ENCODE results near the gene CASZ1.

Gene CASZ1

DNA sequence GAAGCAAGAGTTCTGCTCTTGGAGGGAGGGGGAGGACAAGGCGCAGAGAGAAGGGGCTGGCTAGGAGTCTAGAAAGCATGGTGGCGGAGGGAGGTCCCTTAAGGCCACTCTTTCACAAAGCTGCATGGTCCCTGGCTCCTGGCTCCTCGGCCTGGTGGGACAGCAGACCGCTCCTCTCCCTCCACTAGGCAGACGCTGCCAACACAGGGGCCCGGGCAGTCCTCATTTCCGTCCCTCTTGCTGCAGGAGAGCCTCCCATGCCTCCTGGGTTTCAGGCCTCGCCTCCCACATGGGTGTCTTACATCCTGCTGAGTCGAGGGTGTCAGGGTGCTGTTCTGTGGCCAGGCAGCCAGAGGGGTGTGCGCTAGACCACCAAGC lies 108.0 kb downstream of the CASZ1 start:
- ATAC-seq (replicated peaks) = no peak
- no peak overlapping the region for H3K27ac Mint-ChIP-seq
- no peak for DNase-seq
- peaks cover 11 to 24% of the 10 kb centered on the region in 2 donors for H3K36me3 Mint-ChIP-seq
- no peak overlapping the region for H3K4me3 Mint-ChIP-seq
- peaks cover 44 to 74% of the 10 kb centered on the region in 2 donors for H3K4me1 Mint-ChIP-seq
- H3K9me3 Mint-ChIP-seq = no peaks in the 10 kb centered on the region
- H3K27me3 Mint-ChIP-seq = no peaks in the 10 kb centered on the region

DNA sequence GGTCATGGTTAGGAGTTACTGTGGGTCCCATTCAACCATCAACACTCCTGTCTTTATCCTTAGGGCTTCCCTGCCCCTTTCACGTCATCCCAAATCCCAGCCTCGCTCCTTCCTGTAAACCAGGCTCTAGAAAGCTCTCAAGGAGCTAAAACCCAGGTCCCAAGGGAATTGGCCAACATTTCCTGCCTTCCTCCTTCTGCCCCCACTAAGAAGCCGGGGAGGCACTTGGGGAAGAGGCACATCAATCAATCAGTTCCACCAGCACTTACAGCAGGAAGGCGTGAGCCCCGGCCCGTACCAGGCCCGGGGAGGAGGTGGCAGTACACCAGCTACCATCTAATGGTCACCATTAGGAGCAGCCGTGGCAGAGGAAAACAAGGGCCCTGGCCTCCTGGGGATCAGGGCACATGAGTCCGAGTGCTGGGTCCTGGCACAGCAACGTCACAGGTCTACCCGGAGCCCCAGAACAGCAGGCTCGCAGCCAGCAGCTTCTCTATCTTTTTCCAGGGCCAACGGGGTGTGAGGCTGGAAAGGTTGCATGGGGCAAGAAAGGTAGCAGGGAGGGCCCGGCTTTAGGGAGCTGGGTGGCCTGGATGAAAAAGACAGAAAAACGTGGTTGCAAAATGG lies 108.6 kb downstream of the CASZ1 start:
- H3K27ac Mint-ChIP-seq = no peak overlapping the region
- H3K4me1 Mint-ChIP-seq = peaks cover 41 to 70% of the 10 kb centered on the region in 2 donors
- peaks cover 6 to 22% of the 10 kb centered on the region in 2 donors for H3K36me3 Mint-ChIP-seq
- no peaks in the 10 kb centered on the region for H3K9me3 Mint-ChIP-seq
- ATAC-seq (replicated peaks) = no peak
- H3K4me3 Mint-ChIP-seq = no peak overlapping the region
- H3K27me3 Mint-ChIP-seq = no peaks in the 10 kb centered on the region
- DNase-seq = no peak

DNA sequence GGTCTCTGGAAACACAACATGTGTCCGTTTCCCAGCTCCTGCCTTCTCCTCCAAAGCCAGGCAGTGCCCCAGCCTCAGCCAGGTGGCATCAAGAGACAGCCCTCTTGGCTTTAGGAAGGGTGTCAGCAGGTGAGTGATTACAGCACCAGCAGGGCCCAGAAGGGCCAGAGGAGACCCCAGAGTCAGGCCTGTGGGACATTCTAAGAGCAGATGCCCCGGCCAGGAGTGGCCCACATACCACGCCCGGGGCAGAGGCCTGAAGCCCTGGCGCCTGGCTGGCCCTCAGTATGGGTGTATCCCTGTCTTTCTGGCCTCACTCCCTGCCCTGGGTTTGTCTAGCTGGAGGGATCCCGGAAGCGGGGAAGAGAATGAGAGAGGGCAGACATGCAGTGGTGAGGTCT lies 109.2 kb downstream of the CASZ1 start:
- H3K9me3 Mint-ChIP-seq = no peaks in the 10 kb centered on the region

DNA sequence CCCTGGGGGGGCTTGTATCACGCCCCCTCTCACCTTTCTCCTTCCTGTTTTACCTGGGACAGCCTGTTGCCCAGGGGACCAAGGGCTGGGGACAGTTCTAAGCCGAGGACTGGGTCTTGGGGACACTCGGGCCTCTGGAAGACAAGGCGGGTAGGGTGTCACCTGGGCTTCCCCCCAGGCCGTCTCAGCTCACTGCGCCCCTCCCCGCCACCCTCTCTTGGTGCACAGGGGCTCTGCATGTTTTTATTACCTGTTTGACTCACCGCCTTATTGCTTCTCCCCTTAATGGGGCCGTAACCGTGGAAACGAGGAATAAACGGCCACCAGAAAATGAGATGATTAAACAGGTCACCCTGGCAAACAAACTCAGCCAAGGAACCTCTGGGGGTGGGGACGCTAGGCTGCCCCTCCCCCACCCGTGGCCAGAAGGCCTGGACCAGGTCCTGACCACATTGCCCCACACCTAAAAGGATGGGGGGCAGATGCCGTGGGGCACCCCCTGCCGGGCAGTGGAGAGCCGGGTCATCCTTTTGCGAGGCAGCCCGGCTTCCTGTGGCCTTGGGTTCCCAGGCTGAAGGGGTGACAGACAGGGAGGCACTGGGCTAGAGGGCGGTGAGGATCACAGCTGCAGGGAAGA lies 109.9 kb downstream of the CASZ1 start:
- ATAC-seq (replicated peaks) (no peak), DNase-seq (no peak)
- Mint-ChIP-seq H3K4me3 (no peak overlapping the region), H3K9me3 (no peaks in the 10 kb centered on the region), H3K27ac (no peak overlapping the region), H3K27me3 (no peaks in the 10 kb centered on the region), H3K36me3 (peaks cover 5 to 19% of the 10 kb centered on the region in 2 donors), H3K4me1 (peaks cover 42 to 69% of the 10 kb centered on the region in 2 donors)

More for the DNA sequence above, 109.2 kb downstream of the CASZ1 start:
- H3K27ac Mint-ChIP-seq = peak overlapping the region; percentile 47
- ATAC-seq (replicated peaks) = no peak
- H3K27me3 Mint-ChIP-seq = no peaks in the 10 kb centered on the region
- DNase-seq = no peak
- H3K4me3 Mint-ChIP-seq = no peak overlapping the region
- H3K4me1 Mint-ChIP-seq = peaks cover 40 to 70% of the 10 kb centered on the region in 2 donors
- peaks cover 5 to 19% of the 10 kb centered on the region in 2 donors for H3K36me3 Mint-ChIP-seq

DNA sequence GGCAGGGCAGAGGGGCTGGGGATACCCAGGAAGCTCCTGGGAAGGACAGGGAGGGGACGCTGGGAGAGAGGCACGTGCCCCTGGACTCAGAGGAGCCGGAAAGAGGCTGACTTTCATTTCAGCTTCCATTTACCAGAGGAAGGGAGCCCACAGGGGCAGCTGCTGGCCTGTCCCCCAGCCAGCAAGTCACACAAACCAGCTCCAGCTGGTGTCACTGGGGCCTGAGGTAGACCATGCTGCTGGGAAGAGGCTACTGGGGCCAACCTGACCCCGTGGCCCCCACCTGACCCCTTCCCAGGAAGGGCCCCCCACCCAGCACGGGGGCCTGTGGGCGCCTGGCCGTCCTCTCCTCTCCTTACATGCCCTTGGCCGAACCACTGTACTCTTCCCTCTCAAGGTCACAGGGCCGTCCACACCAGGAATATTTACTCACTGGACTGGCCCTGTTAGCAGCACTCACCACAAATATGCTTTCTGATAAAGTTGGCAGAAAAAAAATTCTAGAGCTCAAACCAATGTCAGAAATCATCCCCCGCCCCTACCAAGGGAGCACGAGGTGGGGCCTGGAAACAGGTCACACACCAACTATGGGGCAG lies 110.5 kb downstream of the CASZ1 start:
- Mint-ChIP-seq H3K27me3 (no peaks in the 10 kb centered on the region), H3K27ac (no peak overlapping the region), H3K36me3 (peaks cover 9 to 14% of the 10 kb centered on the region in 2 donors), H3K4me1 (peaks cover 43 to 69% of the 10 kb centered on the region in 2 donors), H3K9me3 (no peaks in the 10 kb centered on the region), H3K4me3 (no peak overlapping the region)
- no peak for ATAC-seq (replicated peaks)
- no peak for DNase-seq

DNA sequence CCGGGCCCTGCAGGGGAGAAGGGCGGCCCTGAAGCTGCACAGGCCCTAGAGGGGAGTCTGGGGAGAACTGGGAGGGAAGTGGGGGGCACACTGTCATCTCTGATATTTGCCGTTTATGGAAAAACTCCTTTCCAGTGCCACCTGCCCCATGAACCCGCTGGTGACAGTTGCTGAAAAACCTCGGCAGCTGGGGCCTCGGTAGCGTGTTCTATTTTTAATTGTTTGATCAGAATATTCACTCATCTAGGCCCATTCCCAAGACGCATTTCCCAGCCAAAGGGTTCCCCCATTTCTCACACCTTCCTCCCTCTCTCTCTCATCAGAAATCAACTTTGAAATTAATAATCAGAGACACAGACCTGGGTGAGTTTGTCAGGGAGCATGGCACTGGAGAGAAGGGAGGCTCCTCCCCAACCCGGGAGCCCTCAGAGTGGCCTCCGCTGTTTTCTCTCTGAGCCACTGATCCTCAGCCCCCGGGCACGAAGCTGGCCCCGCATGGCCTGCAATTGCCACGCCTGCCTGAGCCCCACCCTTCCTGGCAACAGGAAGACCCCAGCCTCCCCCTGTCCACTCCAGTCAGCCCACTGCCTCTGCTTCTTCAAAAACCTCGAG lies 111.1 kb downstream of the CASZ1 start:
- Mint-ChIP-seq H3K27me3 (no peaks in the 10 kb centered on the region), H3K36me3 (peaks cover 9 to 14% of the 10 kb centered on the region in 2 donors), H3K27ac (no peak overlapping the region), H3K4me1 (peaks cover 42 to 64% of the 10 kb centered on the region in 2 donors), H3K4me3 (no peak overlapping the region), H3K9me3 (no peaks in the 10 kb centered on the region)
- no peak for DNase-seq
- no peak for ATAC-seq (replicated peaks)

DNA sequence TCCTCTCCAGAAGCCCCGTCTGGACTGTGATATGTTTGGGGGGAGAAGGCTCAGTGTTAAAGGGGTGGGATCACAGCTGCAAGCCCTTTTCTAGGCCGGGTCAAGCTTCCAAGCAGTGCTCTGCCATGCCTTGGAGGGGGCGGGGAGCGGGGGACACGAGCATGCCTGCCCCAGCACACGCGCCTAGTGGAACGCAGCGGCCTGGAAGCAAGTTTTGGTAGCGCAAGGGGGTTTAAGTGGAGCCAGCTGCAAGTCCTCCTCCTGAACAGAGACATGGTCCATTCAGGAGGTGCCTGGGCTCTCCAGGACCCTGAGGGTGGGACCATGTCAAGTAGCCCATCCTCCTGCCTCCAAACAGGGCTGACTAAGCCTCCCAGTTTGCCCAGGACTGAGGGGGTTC lies 112.2 kb downstream of the CASZ1 start:
- Mint-ChIP-seq H3K4me3 (no peak overlapping the region), H3K4me1 (peaks cover 37 to 62% of the 10 kb centered on the region in 2 donors), H3K36me3 (peaks cover 10 to 14% of the 10 kb centered on the region in 2 donors), H3K27me3 (no peaks in the 10 kb centered on the region), H3K9me3 (no peaks in the 10 kb centered on the region), H3K27ac (no peak overlapping the region)
- DNase-seq = no peak
- no peak for ATAC-seq (replicated peaks)

DNA sequence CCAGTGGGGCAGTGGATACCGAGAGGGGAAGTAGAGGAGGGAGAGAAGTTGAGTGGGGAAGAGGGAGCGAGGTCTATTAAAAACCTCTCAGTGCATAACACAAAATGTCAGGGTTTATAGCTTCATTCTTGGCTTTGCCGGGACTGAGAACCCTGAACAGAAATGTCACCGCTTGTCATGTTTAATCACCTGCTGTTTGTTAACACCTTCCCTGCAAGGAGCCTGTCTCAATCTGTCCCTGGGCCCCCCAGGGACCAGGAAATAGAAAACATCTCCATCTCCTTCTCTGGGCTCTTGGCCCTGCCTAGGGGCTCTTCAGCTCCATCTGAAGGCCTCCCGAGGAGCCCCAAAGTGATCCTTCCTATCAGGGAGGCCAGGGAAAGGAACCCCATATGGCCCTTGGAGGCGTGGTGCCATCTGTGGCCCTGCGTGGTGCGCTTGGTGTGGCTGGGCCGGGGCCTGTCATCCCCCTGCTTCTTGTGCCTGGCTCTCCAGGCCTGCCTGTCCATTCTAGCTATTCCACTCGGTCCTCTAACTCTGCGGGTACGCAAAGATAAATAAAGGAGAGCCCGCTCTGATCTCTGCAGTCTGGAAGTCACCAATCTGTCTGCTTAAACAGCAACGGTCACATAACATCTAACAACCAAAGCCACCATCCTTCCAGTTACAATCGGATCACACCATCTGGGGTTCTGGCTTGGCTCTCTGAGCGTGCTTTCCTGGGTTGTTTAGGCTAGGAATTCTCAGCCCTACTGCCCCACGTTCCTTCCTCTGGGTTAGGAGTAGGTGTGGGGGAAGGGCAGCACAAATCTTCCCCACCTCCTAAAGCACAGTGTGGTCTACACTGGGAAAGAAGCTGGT lies 113.8 kb downstream of the CASZ1 start:
- no peak for DNase-seq
- H3K27ac Mint-ChIP-seq = peak overlapping the region; percentile 56
- H3K27me3 Mint-ChIP-seq = no peaks in the 10 kb centered on the region
- H3K4me3 Mint-ChIP-seq = no peak overlapping the region
- ATAC-seq (replicated peaks) = no peak
- no peaks in the 10 kb centered on the region for H3K9me3 Mint-ChIP-seq
- peaks cover 4 to 11% of the 10 kb centered on the region in 2 donors for H3K36me3 Mint-ChIP-seq
- peaks cover 30 to 61% of the 10 kb centered on the region in 2 donors for H3K4me1 Mint-ChIP-seq

DNA sequence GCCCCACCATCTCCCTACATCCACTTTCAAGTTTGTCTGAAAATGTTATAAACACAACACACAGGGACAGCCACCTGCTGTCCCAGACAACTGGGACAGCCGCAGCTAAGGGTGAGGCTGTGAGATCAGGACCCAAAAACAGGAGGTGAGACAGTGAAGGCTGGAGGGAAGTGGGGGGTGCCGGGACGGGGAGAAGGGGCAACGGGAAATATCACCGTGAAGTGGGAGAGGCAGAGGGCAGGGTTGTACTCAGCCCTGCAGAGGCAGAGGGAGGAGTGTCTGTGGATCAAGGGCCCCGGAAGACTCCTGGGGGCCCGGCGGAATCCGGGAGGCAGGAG lies 114.4 kb downstream of the CASZ1 start:
- Mint-ChIP-seq H3K4me3 (no peak overlapping the region), H3K36me3 (peaks cover 4 to 11% of the 10 kb centered on the region in 2 donors), H3K27ac (peak overlapping the region; percentile 56), H3K4me1 (peaks cover 27 to 58% of the 10 kb centered on the region in 2 donors), H3K9me3 (no peaks in the 10 kb centered on the region), H3K27me3 (no peaks in the 10 kb centered on the region)
- DNase-seq (no peak), ATAC-seq (replicated peaks) (no peak)

DNA sequence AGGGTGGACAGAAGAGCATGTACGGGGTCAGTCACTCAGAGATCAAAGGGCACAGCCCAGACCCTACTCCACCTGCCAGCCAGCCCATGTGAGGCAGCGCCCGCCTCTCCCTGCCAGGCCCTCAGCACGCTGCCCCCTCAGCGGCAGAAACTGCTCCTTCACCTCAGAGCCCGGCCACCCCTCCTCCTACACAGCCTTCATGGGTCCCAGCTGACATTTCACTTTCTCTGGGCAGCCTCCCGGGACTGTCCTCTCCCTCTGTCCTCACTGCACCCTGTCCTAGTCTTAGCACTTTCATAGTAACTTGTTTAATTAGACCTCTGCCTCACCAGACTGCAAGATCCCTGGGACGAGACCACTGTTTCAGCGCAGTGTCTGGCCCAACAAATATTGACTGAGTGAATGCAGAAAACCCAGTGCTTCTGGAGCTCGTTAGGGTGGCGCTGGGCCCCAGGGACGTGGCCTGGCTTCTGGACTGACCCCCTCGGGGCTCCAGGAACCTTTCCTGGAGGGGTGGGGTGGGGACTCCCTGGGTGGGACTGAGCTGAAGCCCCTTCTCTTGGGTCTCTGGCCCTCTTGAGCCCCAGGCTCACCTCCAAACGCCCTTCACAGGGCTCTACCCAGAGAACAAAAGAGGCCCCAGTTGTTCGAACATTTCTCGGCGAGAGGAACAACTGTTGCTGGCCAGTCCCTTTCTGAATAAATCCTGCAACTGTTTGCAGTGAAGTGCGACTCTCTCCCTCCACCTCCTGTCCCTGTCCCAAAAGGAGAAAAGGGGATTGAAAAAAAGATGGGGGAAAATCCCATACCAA lies 114.9 kb downstream of the CASZ1 start:
- Mint-ChIP-seq H3K9me3 (no peaks in the 10 kb centered on the region), H3K27me3 (no peaks in the 10 kb centered on the region), H3K36me3 (peaks cover 4 to 11% of the 10 kb centered on the region in 2 donors), H3K27ac (no peak overlapping the region), H3K4me1 (peaks cover 28 to 60% of the 10 kb centered on the region in 2 donors), H3K4me3 (no peak overlapping the region)
- ATAC-seq (replicated peaks) = no peak
- DNase-seq = no peak

DNA sequence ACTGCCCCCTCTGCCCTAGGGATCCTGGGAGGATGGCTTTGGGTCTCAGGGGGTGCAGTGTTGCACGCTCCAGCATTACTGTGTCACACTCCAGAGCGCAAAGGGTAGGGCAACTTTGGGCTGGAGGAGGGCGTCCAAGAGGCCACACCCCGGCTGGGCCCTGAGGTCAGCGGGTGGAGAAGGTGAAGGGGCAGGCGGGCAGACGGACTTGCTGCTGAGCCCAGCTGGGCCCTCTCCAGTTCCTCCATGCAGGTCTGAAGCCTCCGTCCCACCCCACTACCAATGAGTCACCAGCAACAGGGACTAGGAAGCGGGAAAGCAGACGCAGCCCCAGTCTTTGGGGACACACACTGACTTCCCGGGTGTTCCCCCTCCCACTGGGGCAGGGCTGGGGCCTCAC lies 116.0 kb downstream of the CASZ1 start:
- no peaks in the 10 kb centered on the region for H3K9me3 Mint-ChIP-seq
- H3K36me3 Mint-ChIP-seq = peaks cover 4 to 7% of the 10 kb centered on the region in 2 donors
- H3K27ac Mint-ChIP-seq = no peak overlapping the region
- no peaks in the 10 kb centered on the region for H3K27me3 Mint-ChIP-seq
- no peak for ATAC-seq (replicated peaks)
- H3K4me1 Mint-ChIP-seq = peaks cover 29 to 60% of the 10 kb centered on the region in 2 donors
- DNase-seq = no peak
- no peak overlapping the region for H3K4me3 Mint-ChIP-seq

DNA sequence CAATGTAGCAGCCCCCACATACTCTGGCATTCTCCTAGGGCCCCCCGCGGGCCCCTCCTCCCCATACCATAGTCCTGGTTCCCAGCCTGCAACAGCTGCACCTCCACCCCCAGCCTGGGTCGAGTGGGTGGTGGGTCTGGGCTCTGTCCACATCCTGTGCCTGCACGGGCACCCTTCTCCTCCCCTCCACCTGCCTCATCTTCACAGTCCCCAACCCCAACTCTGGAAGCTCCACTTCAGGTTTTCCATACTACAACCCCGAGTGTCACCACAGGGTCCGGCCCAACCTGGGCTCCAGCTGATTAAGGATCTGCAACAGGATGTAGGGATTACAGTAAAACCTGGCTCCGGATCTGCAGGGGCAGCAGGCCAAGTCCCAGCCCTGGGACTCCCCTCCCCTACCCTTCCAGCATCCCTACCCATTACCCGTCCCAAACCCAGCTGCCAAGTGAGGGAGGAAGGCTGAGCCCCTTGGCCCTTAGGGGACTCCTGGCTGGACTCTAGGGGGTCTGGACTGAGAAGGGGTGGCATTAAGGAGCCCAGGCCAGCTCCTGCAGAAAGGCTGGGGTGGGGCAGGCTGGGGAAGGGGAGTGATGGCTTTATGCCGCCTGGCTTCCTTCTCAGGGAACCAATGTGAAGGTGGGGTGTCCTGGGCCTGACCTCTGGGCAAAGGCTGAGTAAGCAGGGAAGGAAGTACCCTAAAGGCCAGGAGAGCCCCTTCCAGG lies 116.8 kb downstream of the CASZ1 start:
- Mint-ChIP-seq H3K27ac (peak overlapping the region; percentile 52), H3K9me3 (no peaks in the 10 kb centered on the region), H3K36me3 (peaks cover 4 to 7% of the 10 kb centered on the region in 2 donors), H3K27me3 (no peaks in the 10 kb centered on the region), H3K4me3 (no peak overlapping the region), H3K4me1 (peaks cover 29 to 60% of the 10 kb centered on the region in 2 donors)
- ATAC-seq (replicated peaks) (peak in 1 of 2 donors; percentile 36), DNase-seq (no peak)

DNA sequence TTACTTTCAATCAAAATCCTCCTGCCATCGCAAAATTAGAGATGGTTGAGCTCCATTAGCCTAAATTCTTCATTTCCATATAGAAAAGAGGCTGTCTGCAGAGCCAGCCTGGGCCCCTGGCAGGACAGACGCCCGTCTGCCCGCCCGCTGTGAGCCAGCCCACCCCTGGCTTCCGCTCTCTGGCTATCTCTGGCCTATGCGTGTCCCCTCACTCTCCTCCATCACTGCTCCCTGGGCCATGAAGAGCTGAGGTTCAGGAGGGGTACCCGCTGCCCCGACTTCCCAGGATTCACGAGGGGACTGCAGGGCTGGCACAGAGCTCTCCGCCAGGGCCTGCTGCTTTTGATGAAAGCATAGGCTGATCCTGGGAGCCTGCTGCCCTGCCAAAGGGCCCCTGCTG lies 117.6 kb downstream of the CASZ1 start:
- Mint-ChIP-seq H3K4me3 (no peak overlapping the region), H3K4me1 (peaks cover 27 to 62% of the 10 kb centered on the region in 2 donors), H3K36me3 (peaks cover 4 to 7% of the 10 kb centered on the region in 2 donors), H3K27ac (peak overlapping the region; percentile 9), H3K9me3 (no peaks in the 10 kb centered on the region), H3K27me3 (no peaks in the 10 kb centered on the region)
- DNase-seq (no peak), ATAC-seq (replicated peaks) (no peak)
